Astrocyte (in vitro differentiated cells and primary cell): ENCODE measurements around the gene LTB4R.

ENCODE experiments used
- CTCF ChIP-seq: IDR thresholded peaks from 2 replicates; pipeline ENCODE4 v1.5.1; 2011; ENCODE audit warnings: low read depth, mild to moderate bottlenecking, inconsistent platforms, low read length, moderate library complexity; ENCODE audit not compliant: insufficient read depth
- EZH2 ChIP-seq: IDR thresholded peaks from 2 replicates; pipeline ENCODE4 v1.6.1; 2012; ENCODE audit warnings: mild to moderate bottlenecking, low read length, inconsistent platforms; ENCODE audit not compliant: insufficient read depth

DNA sequence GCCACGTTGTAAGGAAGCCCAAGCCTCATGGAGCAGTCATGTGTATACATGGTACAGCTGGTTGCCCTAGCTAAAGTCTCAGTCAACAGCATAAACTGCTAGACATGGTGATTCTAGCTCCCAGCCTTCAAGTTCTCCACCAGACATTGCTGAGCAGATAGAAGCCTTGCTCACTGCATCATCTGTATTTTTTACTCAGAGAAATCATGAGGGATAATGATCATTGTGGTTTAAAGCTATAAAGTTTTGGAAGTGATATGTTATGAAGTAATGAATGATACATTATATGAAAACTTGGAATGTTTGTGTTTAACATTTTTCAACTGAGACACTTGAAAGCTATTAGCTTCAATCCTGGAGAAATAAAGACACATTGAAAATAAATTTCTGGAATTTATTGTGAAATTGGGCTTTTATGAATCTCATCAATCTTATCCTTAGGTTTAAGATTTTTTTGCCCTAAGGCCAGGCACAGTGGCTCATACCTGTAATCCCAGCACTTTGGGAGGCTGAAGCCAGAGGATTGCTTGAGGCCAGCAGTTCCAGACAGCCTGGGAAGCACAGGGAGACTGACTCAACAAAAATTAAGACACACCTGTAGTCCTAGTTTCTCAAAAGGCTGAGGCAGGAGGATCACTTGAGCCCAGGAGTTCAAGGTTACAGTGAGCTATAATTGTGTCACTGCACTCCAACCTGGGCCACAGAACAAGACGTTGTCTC is 51.1 kb downstream of the LTB4R start:
- TF ChIP-seq CTCF (no peak), EZH2 (no peak)
